ENCODE measurements around the gene STYXL1. TPM values are rescaled to one million over a fixed set of nuclear protein-coding genes. Genes with fewer than 3 reads are reported as not detected.
"Not testable (repeated sequence)": the region's sequence is repeated elsewhere in the genome, so short reads cannot be mapped to it uniquely, and the experiment has no call there.

The STYXL1 gene
- total and polyA plus RNA-seq, 12 donors: 20.9 to 82.0 (median 50.8) TPM

GRCh38 chr7:76056241-76056640 lies 8.4 kb upstream of the STYXL1 start:
- no peak for DNase-seq
- Histone ChIP-seq H3K9me3 (replicated peaks in 1 of 3) (no peaks in the 10 kb centered on the region), H3K4me3 (no peak overlapping the region), H3K36me3 (replicated peaks in 1 of 2) (peaks cover 0 to 55% of the 10 kb centered on the region in 2 donors), H3K27me3 (no peaks in the 10 kb centered on the region), H3K27ac (peak overlapping the region in 3 of 5 donors; percentile 82 to 91 (median 91)), H3K4me1 (replicated peaks in 1 of 2) (peaks cover 14 to 35% of the 10 kb centered on the region in 2 donors)
- TF ChIP-seq CTCF (IDR thresholded peaks at IDR 0.05): no peak
- no peak for TF ChIP-seq POLR2A (IDR thresholded peaks at IDR 0.05)
- intact Hi-C loops (cut with DNase I): no loop called here
- WGBS, 4 donors: 85 to 96% (median 89%) methylated on average over 7 of the region's 7 CpGs

- Histone ChIP-seq H3K27me3 (no peaks in the 10 kb centered on the region), H3K9me3 (replicated peaks in 1 of 3) (no peaks in the 10 kb centered on the region), H3K4me1 (replicated peaks in 1 of 2) (peaks cover 14 to 40% of the 10 kb centered on the region in 2 donors), H3K27ac (peak overlapping the region; percentile 8 to 78 (median 50)), H3K36me3 (replicated peaks in 1 of 2) (peaks cover 0 to 36% of the 10 kb centered on the region in 2 donors), H3K4me3 (no peak overlapping the region)
- WGBS, 4 donors: 63 to 77% (median 70%) methylated on average over 11 to 18 of the region's 18 CpGs
- intact Hi-C loops (cut with DNase I): no loop called here
- DNase-seq: peak in 6 of 7 donors; percentile 73 to 85 (median 82)
- TF ChIP-seq CTCF (IDR thresholded peaks at IDR 0.05): no peak
- TF ChIP-seq POLR2A (IDR thresholded peaks at IDR 0.05): no peak
Observed at GRCh38 chr7:76054123-76055120, 6.6 kb upstream of the STYXL1 start.

GRCh38 chr7:76053461-76053860 lies 5.7 kb upstream of the STYXL1 start:
- peaks cover 0 to 27% of the 10 kb centered on the region in 2 donors for H3K36me3 ChIP-seq (replicated peaks in 1 of 2)
- DNase-seq: no peak
- peak overlapping the region; percentile 14 to 78 (median 40) for H3K27ac ChIP-seq
- H3K4me1 ChIP-seq (replicated peaks in 1 of 2): peaks cover 24 to 46% of the 10 kb centered on the region in 2 donors
- intact Hi-C loops (cut with DNase I): no loop called here
- no peaks in the 10 kb centered on the region for H3K27me3 ChIP-seq
- 59 to 84% (median 77%) methylated on average over 4 to 6 of the region's 6 CpGs for WGBS, 4 donors
- H3K9me3 ChIP-seq (replicated peaks in 1 of 3): no peaks in the 10 kb centered on the region
- no peak for TF ChIP-seq POLR2A (IDR thresholded peaks at IDR 0.05)
- no peak for TF ChIP-seq CTCF (IDR thresholded peaks at IDR 0.05)
- no peak overlapping the region for H3K4me3 ChIP-seq

GRCh38 chr7:76052681-76053080 lies 4.9 kb upstream of the STYXL1 start:
- WGBS, 4 donors: 95 to 99% (median 97%) methylated on average over 8 of the region's 8 CpGs
- H3K27me3 ChIP-seq; DNase-seq; H3K4me3 ChIP-seq; H3K9me3 ChIP-seq (replicated peaks in 1 of 3); intact Hi-C loops (cut with DNase I): not testable (repeated sequence)
- peaks cover 0 to 19% of the 10 kb centered on the region in 2 donors for H3K36me3 ChIP-seq (replicated peaks in 1 of 2)
- peaks cover 18 to 41% of the 10 kb centered on the region in 2 donors for H3K4me1 ChIP-seq (replicated peaks in 1 of 2)
- peak overlapping the region in 2 of 5 donors; percentile 72 to 78 for H3K27ac ChIP-seq
